ENCODE data around the gene CPD. TPM values are rescaled to one million over a fixed set of nuclear protein-coding genes. Genes with fewer than 3 reads are reported as not detected.
A peak's percentile ranks its signal among the peaks of the same experiment; 100 is the strongest.

The CPD gene
- polyA plus RNA-seq, 1 of the 3 experiments (the other 2 are of a cell fraction), result 12.5 TPM

DNA sequence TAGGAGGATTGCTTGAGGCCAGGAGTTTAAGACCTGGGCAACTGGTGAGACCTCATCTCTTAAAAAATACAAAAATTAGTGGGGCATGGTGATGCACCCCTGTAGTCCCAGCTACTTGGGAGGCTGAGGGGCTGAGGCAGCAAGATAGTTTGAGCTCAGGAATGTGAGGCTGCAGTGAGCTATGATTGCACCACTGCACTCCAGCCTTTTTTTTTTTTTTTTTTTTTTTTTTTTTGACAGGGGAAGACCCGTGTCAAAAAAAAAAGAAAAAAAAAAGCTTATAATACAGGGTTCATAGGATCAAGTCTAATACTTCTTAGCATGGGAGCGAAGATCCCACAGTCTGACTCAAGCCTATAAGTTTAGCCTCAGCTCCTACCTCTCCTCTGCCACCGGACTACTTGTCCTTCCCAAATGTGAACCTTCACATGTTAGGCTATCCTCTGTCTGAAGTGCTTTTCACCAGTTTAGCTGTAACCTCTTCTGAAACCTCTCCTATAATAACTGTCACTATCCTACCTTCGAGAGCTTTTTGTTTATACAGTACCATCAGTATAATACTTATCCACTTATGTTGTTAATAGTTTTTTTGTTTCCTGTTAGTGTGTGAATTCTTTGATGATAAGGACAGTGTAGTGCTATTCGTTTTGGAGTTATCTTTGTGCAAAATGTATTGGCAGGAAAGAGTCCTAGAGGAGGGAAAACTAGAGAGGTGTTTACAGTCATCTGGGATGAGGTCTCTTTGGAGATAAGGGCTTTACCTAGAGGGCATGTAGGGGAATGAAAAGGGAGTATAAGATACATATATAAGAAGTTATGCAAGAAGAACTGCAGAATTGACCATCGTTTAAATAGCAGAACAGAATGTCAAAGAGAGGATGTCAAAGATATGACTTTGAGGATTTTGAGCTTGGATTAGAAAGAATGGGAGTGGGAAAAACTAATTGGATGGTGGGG lies 15.5 kb downstream of the CPD start (continued):
- TF ChIP-seq FOXJ3 (CRISPR knock-in tag; IDR thresholded peaks at IDR 0.05) (no peak), RXRA (IDR thresholded peaks at IDR 0.05; ENCODE audit: borderline replicate concordance, low read depth) (no peak), ELF1 (IDR thresholded peaks at IDR 0.05) (no peak)

GRCh38 chr17:30395398-30396022 lies 16.8 kb downstream of the CPD start:
- peaks cover 6% of the 10 kb centered on the region for H3F3A ChIP-seq (replicated peaks; ENCODE audit: insufficient read depth)
- H3K9me2 ChIP-seq, result no peaks in the 10 kb centered on the region
- POLR2A ChIA-PET, result interaction anchor here (1.6 kb wide), 1 partner anchor 15 kb away, joined by 4 read pairs; no protein-coding TSS in a partner anchor
- H3K4me2 ChIP-seq, result no peak overlapping the region
- TF ChIP-seq EP300 (IDR thresholded peaks at IDR 0.05; ENCODE audit: borderline replicate concordance in 1 of 2, low read depth in 1 of 2, low read length in 1 of 2), result peak in 1 of 2 experiments; percentile 71; a peak in 2 of 4 replicates
- no peak for TF ChIP-seq FOXJ3 (CRISPR knock-in tag; IDR thresholded peaks at IDR 0.05)
- peak; percentile 4; the same call in 1 of the 2 replicates for TF ChIP-seq RAD21 (IDR thresholded peaks at IDR 0.05; ENCODE audit: low read length)
- peak; percentile 66 for TF ChIP-seq GATA2 (CRISPR knock-in tag; IDR thresholded peaks at IDR 0.05)
- no peak for TF ChIP-seq MXI1 (IDR thresholded peaks at IDR 0.05; ENCODE audit: low read depth, low read length)
- TF ChIP-seq, protein P1, sequence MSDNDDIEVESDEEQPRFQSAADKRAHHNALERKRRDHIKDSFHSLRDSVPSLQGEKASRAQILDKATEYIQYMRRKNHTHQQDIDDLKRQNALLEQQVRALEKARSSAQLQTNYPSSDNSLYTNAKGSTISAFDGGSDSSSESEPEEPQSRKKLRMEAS (IDR thresholded peaks at IDR 0.05; ENCODE audit: low read depth), result no peak
- peaks cover 5 to 26% of the 10 kb centered on the region in 2 experiments; a peak in 2 of 4 replicates for H3K4me1 ChIP-seq (ENCODE audit: control insufficient read depth in 1 of 2, insufficient read depth in 2 of 2, low read depth in 1 of 2, low read length in 1 of 2)
- CTCF ChIA-PET, result interaction anchor here (1.2 to 1.6 kb wide), 3 partner anchors 15 to 466 kb away, joined by 3 to 4 read pairs (median 3); no protein-coding TSS in a partner anchor
- no peaks in the 10 kb centered on the region for H3K9me3 ChIP-seq
- H3K27ac ChIP-seq (ENCODE audit: low read depth in 2 of 2, low read length in 1 of 2), result peak overlapping the region; percentile 11 to 91; a peak in 3 of 4 replicates
- H3K79me2 ChIP-seq (ENCODE audit: insufficient read depth), result peaks cover 4% of the 10 kb centered on the region
- 31% methylated on average over 2 of the region's 2 CpGs for WGBS (ENCODE audit: low lambda C conversion rate)
- peak; percentile 33 for DNase-seq
- H3K9ac ChIP-seq, result no peak overlapping the region
- no peaks in the 10 kb centered on the region for H4K20me1 ChIP-seq (ENCODE audit: insufficient read depth)
- H3K27me3 ChIP-seq (ENCODE audit: insufficient read depth), result no peaks in the 10 kb centered on the region
- no peak overlapping the region for H2AFZ ChIP-seq (ENCODE audit: low read depth)
- H3K36me3 ChIP-seq (replicated peaks in 1 of 2; ENCODE audit: control insufficient read depth in 1 of 2, insufficient read depth in 2 of 2, low read length in 1 of 2), result peaks cover 4 to 5% of the 10 kb centered on the region in 2 experiments
- no peak overlapping the region for H3K4me3 ChIP-seq (ENCODE audit: low read depth in 2 of 2, low read length in 1 of 2)

GRCh38 chr17:30396129-30396528 lies 17.4 kb downstream of the CPD start:
- Histone ChIP-seq H3K9ac (no peak overlapping the region), H3K4me1 (ENCODE audit: control insufficient read depth in 1 of 2, insufficient read depth in 2 of 2, low read depth in 1 of 2, low read length in 1 of 2) (peaks cover 5 to 26% of the 10 kb centered on the region in 2 experiments; a peak in 2 of 4 replicates), H2AFZ (ENCODE audit: low read depth) (no peak overlapping the region), H3K9me2 (no peaks in the 10 kb centered on the region), H3K36me3 (replicated peaks in 1 of 2; ENCODE audit: control insufficient read depth in 1 of 2, insufficient read depth in 2 of 2, low read length in 1 of 2) (peaks cover 0 to 4% of the 10 kb centered on the region in 2 experiments), H3K79me2 (ENCODE audit: insufficient read depth) (peaks cover 4% of the 10 kb centered on the region), H4K20me1 (ENCODE audit: insufficient read depth) (no peaks in the 10 kb centered on the region), H3K27ac (ENCODE audit: low read depth in 2 of 2, low read length in 1 of 2) (peak overlapping the region in 1 of 2 experiments; percentile 91; a peak in 2 of 4 replicates), H3F3A (replicated peaks; ENCODE audit: insufficient read depth) (peaks cover 6% of the 10 kb centered on the region), H3K4me3 (ENCODE audit: low read depth in 2 of 2, low read length in 1 of 2) (no peak overlapping the region), H3K9me3 (no peaks in the 10 kb centered on the region), H3K4me2 (no peak overlapping the region), H3K27me3 (ENCODE audit: insufficient read depth) (no peaks in the 10 kb centered on the region)
- DNase-seq, result no peak
- CTCF ChIA-PET, result interaction anchor here (1.4 to 1.6 kb wide), 2 partner anchors 16 to 56 kb away, joined by 3 to 4 read pairs; no protein-coding TSS in a partner anchor
- WGBS (ENCODE audit: low lambda C conversion rate), result 67% methylated on average over 1 of the region's 1 CpG
- POLR2A ChIA-PET, result no interaction called here
- TF ChIP-seq NRF1 (IDR thresholded peaks at IDR 0.05; ENCODE audit: low read depth, low read length) (no peak), MEF2A (IDR thresholded peaks at IDR 0.05; ENCODE audit: borderline replicate concordance, low read depth) (no peak), RXRA (IDR thresholded peaks at IDR 0.05; ENCODE audit: borderline replicate concordance, low read depth) (no peak), TCF12 (IDR thresholded peaks at IDR 0.05) (no peak), POLR2AphosphoS5 (IDR thresholded peaks at IDR 0.05; ENCODE audit: low read depth, low read length) (no peak)
